NB4 (cell line): ENCODE measurements around the gene PNMA6F.
"Not testable (repeated sequence)": the region's sequence is repeated elsewhere in the genome, so short reads cannot be mapped to it uniquely, and the experiment has no call there.

Source experiments
- DNase-seq: peaks from one replicate; pipeline ENCODE4 v3.0.0; 2010; ENCODE audit warnings: low read depth
- H3K4me3 ChIP-seq: one replicate; pipeline ENCODE4 v1.5.1; 2011; ENCODE audit warnings: mild to moderate bottlenecking, low read depth, low read length, moderate library complexity
- MYC ChIP-seq: IDR thresholded peaks from 2 replicates; pipeline ENCODE4 v1.6.1; 2011; ENCODE audit warnings: low read depth, low read length
- POLR2A ChIP-seq: IDR thresholded peaks from 2 replicates; pipeline ENCODE4 v1.6.1; 2011; ENCODE audit warnings: mild to moderate bottlenecking; ENCODE audit not compliant: insufficient read length; ENCODE audit errors: extremely low read depth
- TF ChIP-seq, protein P1 (sequence below): IDR thresholded peaks from one replicate; pipeline ENCODE4 v1.5.1; 2012; ENCODE audit warnings: low read depth, low read length
- TF ChIP-seq, protein P2 (sequence below): IDR thresholded peaks from 2 replicates; pipeline ENCODE4 v1.6.1; 2011; ENCODE audit warnings: low read depth, low read length

The PNMA6F gene

DNA sequence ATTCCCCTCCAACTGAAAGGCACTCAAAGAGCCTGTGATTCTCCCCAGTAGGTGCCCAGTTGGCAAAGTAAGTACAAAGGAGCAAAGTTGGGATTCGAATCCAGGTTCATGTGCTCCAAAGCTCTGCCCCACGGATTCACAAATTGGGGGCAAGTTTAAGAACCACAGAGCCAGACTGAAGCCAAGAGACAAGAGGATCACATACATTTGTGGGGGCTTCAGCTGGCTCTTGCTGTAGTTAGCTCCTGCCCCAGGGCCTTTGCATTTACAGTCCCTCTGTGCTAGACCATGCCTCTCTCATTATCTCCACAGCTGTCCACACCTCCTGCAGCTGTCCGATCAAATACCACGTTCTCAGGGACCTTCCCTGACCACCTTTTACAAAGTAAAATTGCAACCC lies 18.8 kb downstream of the PNMA6F start:
- no peak for DNase-seq
- TF ChIP-seq MYC (no peak), POLR2A (no peak)
- TF ChIP-seq, protein P1, sequence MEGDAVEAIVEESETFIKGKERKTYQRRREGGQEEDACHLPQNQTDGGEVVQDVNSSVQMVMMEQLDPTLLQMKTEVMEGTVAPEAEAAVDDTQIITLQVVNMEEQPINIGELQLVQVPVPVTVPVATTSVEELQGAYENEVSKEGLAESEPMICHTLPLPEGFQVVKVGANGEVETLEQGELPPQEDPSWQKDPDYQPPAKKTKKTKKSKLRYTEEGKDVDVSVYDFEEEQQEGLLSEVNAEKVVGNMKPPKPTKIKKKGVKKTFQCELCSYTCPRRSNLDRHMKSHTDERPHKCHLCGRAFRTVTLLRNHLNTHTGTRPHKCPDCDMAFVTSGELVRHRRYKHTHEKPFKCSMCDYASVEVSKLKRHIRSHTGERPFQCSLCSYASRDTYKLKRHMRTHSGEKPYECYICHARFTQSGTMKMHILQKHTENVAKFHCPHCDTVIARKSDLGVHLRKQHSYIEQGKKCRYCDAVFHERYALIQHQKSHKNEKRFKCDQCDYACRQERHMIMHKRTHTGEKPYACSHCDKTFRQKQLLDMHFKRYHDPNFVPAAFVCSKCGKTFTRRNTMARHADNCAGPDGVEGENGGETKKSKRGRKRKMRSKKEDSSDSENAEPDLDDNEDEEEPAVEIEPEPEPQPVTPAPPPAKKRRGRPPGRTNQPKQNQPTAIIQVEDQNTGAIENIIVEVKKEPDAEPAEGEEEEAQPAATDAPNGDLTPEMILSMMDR, result no peak
- TF ChIP-seq, protein P2, sequence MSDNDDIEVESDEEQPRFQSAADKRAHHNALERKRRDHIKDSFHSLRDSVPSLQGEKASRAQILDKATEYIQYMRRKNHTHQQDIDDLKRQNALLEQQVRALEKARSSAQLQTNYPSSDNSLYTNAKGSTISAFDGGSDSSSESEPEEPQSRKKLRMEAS, result no peak
- no peak overlapping the region for H3K4me3 ChIP-seq

DNA sequence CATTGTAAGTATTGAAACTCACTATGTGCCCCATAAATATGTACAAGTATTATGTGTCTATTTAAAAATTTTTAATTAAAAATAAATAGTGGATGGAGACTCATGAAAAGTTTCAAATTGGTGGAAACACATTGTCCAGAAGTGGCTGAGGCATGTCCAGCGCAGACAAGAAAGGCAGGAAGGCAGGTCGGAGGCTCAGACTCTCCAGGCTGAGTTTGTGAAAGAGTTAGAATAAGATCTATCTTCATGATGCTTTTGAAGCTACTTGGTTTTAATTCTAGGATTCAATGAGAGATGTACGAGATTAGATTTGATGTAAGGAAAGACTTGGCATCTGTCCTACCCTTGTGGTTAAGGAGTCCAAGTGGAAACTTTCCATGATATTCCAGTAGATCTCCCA lies 19.8 kb downstream of the PNMA6F start:
- TF ChIP-seq, protein P1, result no peak
- TF ChIP-seq MYC, result no peak
- no peak for TF ChIP-seq POLR2A
- TF ChIP-seq, protein P2, result no peak
- DNase-seq, result no peak
- H3K4me3 ChIP-seq, result no peak overlapping the region

DNA sequence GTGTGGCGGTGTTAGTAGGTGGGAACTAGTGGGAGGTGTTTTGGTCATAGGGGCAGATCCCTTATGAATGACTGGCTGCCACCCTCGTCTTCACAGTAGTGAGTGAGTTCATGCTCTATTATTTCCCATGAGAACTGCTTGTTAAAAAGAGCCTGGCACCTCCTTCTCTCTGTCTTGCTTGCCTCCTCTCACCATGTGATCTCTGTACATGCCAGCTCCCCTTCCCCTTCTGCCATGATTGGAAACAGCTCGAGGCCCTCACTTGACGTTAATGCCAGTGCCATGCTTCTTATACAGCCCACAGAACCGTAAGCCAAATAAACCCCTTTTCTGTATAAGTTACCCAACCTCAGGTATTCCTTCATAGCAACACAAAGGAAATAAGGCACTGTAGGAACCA lies 21.7 kb downstream of the PNMA6F start:
- no peak for DNase-seq
- TF ChIP-seq MYC (no peak), POLR2A (no peak)
- TF ChIP-seq, protein P2, result no peak
- TF ChIP-seq, protein P1, result no peak
- H3K4me3 ChIP-seq, result no peak overlapping the region

GRCh38 chrX:153297376-153297775 lies 24.2 kb downstream of the PNMA6F start:
- no peak for DNase-seq
- H3K4me3 ChIP-seq, result no peak overlapping the region
- TF ChIP-seq, protein P1, result no peak

GRCh38 chrX:153293485-153294071 lies 28.0 kb downstream of the PNMA6F start:
- DNase-seq, result peak; percentile 25
- H3K4me3 ChIP-seq, result not testable (repeated sequence)

GRCh38 chrX:153288807-153289206 lies 32.8 kb downstream of the PNMA6F start:
- DNase-seq, H3K4me3 ChIP-seq: not testable (repeated sequence)

- not testable (repeated sequence) for DNase-seq, H3K4me3 ChIP-seq
Measured at GRCh38 chrX:153285678-153286077, 35.9 kb downstream of the PNMA6F start.

GRCh38 chrX:153283982-153284381 lies 37.6 kb downstream of the PNMA6F start:
- not testable (repeated sequence) for H3K4me3 ChIP-seq, DNase-seq

- H3K4me3 ChIP-seq, DNase-seq: not testable (repeated sequence)
Measured at GRCh38 chrX:153281784-153282183, 39.8 kb downstream of the PNMA6F start.

GRCh38 chrX:153279304-153279703 lies 42.3 kb downstream of the PNMA6F start:
- not testable (repeated sequence) for H3K4me3 ChIP-seq, DNase-seq

DNA sequence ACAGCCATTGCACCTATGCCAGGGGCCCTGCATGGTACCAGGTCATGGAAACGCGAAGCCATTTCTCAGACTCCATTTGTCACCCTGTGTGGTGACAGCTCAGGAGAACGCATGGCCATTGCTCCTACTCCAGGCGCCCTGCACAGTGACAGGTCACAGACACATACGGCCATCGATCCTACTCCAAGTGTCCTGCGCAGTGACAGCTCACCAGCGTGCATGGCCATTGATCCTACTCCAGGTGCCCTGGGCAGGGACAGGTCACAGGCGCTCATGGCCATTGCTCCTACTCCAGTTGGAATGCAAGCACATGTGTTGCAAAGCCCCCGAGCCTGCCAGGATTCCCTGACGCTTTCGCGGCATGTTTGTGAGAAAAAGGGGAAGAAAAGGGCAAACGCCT lies 45.5 kb downstream of the PNMA6F start:
- not testable (repeated sequence) for H3K4me3 ChIP-seq, DNase-seq

- not testable (repeated sequence) for DNase-seq, H3K4me3 ChIP-seq
Measured at GRCh38 chrX:153275418-153275817, 46.1 kb downstream of the PNMA6F start.

- H3K4me3 ChIP-seq, DNase-seq: not testable (repeated sequence)
Measured at GRCh38 chrX:153272584-153272983, 49.0 kb downstream of the PNMA6F start.
